ENCODE data around the gene TCF25.
A peak's percentile ranks its signal among the peaks of the same experiment; 100 is the strongest.

TCF25 gene

GRCh38 chr16:89924297-89924924 is 51.0 kb downstream of the TCF25 start (continued):
- TF ChIP-seq, protein P1, sequence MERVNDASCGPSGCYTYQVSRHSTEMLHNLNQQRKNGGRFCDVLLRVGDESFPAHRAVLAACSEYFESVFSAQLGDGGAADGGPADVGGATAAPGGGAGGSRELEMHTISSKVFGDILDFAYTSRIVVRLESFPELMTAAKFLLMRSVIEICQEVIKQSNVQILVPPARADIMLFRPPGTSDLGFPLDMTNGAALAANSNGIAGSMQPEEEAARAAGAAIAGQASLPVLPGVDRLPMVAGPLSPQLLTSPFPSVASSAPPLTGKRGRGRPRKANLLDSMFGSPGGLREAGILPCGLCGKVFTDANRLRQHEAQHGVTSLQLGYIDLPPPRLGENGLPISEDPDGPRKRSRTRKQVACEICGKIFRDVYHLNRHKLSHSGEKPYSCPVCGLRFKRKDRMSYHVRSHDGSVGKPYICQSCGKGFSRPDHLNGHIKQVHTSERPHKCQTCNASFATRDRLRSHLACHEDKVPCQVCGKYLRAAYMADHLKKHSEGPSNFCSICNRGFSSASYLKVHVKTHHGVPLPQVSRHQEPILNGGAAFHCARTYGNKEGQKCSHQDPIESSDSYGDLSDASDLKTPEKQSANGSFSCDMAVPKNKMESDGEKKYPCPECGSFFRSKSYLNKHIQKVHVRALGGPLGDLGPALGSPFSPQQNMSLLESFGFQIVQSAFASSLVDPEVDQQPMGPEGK (tag by site-specific recombination; IDR thresholded peaks at IDR 0.05): peak; percentile 37
- TF ChIP-seq, protein P2, sequence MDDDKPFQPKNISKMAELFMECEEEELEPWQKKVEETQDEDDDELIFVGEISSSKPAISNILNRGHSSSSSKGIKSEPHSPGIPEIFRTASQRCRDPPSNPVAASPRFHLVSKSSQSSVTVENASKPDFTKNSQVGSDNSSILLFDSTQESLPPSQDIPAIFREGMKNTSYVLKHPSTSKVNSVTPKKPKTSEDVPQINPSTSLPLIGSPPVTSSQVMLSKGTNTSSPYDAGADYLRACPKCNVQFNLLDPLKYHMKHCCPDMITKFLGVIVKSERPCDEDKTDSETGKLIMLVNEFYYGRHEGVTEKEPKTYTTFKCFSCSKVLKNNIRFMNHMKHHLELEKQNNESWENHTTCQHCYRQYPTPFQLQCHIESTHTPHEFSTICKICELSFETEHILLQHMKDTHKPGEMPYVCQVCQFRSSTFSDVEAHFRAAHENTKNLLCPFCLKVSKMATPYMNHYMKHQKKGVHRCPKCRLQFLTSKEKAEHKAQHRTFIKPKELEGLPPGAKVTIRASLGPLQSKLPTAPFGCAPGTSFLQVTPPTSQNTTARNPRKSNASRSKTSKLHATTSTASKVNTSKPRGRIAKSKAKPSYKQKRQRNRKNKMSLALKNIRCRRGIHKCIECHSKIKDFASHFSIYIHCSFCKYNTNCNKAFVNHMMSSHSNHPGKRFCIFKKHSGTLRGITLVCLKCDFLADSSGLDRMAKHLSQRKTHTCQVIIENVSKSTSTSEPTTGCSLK (tag by site-specific recombination; IDR thresholded peaks at IDR 0.05): no peak
- TF ChIP-seq ZNF223 (tag by site-specific recombination; IDR thresholded peaks at IDR 0.05) (no peak), ZSCAN23 (tag by site-specific recombination; IDR thresholded peaks at IDR 0.05) (peak; percentile 81; the same call in 1 of the 2 replicates), ZSCAN30 (tag by site-specific recombination; IDR thresholded peaks at IDR 0.05) (no peak), ZNF473 (tag by site-specific recombination; IDR thresholded peaks at IDR 0.05) (no peak)
- TF ChIP-seq, protein P3, sequence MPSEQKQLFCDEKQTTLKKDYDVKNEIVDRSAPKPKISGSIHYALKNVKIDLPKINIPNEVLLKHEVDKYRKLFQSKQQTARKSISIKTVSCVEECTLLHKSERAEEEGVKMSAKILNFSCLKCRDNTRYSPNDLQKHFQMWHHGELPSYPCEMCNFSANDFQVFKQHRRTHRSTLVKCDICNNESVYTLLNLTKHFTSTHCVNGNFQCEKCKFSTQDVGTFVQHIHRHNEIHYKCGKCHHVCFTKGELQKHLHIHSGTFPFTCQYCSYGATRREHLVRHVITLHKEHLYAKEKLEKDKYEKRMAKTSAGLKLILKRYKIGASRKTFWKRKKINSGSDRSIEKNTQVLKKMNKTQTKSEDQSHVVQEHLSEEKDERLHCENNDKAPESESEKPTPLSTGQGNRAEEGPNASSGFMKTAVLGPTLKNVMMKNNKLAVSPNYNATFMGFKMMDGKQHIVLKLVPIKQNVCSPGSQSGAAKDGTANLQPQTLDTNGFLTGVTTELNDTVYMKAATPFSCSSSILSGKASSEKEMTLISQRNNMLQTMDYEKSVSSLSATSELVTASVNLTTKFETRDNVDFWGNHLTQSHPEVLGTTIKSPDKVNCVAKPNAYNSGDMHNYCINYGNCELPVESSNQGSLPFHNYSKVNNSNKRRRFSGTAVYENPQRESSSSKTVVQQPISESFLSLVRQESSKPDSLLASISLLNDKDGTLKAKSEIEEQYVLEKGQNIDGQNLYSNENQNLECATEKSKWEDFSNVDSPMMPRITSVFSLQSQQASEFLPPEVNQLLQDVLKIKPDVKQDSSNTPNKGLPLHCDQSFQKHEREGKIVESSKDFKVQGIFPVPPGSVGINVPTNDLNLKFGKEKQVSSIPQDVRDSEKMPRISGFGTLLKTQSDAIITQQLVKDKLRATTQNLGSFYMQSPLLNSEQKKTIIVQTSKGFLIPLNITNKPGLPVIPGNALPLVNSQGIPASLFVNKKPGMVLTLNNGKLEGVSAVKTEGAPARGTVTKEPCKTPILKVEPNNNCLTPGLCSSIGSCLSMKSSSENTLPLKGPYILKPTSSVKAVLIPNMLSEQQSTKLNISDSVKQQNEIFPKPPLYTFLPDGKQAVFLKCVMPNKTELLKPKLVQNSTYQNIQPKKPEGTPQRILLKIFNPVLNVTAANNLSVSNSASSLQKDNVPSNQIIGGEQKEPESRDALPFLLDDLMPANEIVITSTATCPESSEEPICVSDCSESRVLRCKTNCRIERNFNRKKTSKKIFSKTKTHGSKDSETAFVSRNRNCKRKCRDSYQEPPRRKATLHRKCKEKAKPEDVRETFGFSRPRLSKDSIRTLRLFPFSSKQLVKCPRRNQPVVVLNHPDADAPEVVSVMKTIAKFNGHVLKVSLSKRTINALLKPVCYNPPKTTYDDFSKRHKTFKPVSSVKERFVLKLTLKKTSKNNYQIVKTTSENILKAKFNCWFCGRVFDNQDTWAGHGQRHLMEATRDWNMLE (tag by site-specific recombination; conservative IDR thresholded peaks at IDR 0.05; ENCODE audit: low read depth): no peak

DNA sequence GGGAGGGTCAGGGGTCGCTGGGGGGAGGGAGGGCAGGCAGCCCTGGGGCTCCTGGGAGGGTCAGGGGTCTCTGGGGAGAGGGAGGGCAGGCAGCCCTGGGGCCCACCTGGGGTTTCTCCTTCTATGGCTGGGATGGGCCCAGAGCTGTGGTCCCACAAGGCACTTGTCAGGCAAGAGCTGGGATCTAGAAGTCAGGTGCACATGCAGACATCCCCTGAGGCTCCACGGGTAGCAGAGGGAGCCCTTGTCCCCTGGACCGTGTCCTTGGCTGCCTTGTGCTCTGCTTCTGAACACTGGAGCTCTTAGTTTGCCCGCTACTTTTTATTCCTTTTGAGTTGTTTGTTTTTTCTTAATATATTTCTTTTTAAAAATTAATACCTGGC is 51.5 kb downstream of the TCF25 start:
- H3K4me3 ChIP-seq (ENCODE audit: low read depth, low read length): no peak overlapping the region
- peaks cover 16% of the 10 kb centered on the region for H3K4me1 ChIP-seq (ENCODE audit: control insufficient read depth, insufficient read depth, low read length)
- no peaks in the 10 kb centered on the region for H3K36me3 ChIP-seq (ENCODE audit: control insufficient read depth in 2 of 2, insufficient read depth in 1 of 2, low read length in 2 of 2)
- TF ChIP-seq ZFP69B (tag by site-specific recombination; IDR thresholded peaks at IDR 0.05) (peak; percentile 46; the same call in 1 of the 2 replicates), ZNF692 (tag by site-specific recombination; IDR thresholded peaks at IDR 0.05) (0 out of 2 replicates have a peak, but pooled peaks have one; percentile 31), ZNF23 (tag by site-specific recombination; IDR thresholded peaks at IDR 0.05; ENCODE audit: borderline replicate concordance) (no peak)
- no peak overlapping the region for H3K27ac ChIP-seq (ENCODE audit: extremely low read depth, low read depth, low read length)
- H3K9me3 ChIP-seq (ENCODE audit: control insufficient read depth, insufficient read depth, low read depth, low read length): no peaks in the 10 kb centered on the region
- ChIA-PET POLR2A (interaction anchor here (0.6 to 2.4 kb wide), 6 partner anchors 9 to 160 kb away, joined by 3 to 10 read pairs (median 4); partner anchors contain the start of gene TCF25), CTCF (interaction anchor here (0.6 to 1.0 kb wide), 2 partner anchors 26 to 1139 kb away, joined by 3 to 5 read pairs; no protein-coding TSS in a partner anchor)

DNA sequence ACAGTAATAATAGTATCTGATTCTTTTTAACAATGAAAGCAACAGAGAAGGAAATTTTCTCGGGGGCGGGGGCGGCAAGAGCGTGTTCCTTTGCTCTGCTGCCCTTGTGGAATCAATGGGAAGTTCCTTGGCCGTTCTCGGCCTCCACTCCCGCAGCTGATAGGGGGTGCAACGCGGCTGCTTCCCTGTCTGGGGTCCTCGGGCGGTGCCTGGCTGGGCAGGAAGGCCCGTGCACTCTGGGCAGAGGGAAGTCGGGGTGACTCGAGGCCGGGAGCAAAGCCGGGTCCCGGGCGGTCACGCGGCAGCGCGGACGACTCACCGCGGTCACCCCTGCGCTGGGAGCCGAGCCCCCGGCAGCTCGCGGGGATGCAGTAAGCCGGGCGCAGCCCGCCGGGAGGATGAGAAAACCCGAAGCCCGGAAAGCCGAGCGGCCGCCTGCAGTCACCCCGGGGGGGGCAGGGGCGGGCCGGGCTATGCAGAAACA is 52.2 kb downstream of the TCF25 start:
- ChIA-PET POLR2A (interaction anchor here (2.1 to 2.4 kb wide), 3 partner anchors 15 to 52 kb away, joined by 5 to 10 read pairs (median 8); partner anchors contain the start of gene TCF25), CTCF (no interaction called here)
- H3K36me3 ChIP-seq (ENCODE audit: control insufficient read depth in 2 of 2, insufficient read depth in 1 of 2, low read length in 2 of 2): no peaks in the 10 kb centered on the region
- H3K4me3 ChIP-seq (ENCODE audit: low read depth, low read length): peak overlapping the region; percentile 41
- H3K4me1 ChIP-seq (ENCODE audit: control insufficient read depth, insufficient read depth, low read length): peaks cover 16% of the 10 kb centered on the region
- H3K27ac ChIP-seq (ENCODE audit: extremely low read depth, low read depth, low read length): no peak overlapping the region
- H3K9me3 ChIP-seq (ENCODE audit: control insufficient read depth, insufficient read depth, low read depth, low read length): no peaks in the 10 kb centered on the region
- TF ChIP-seq ZNF362 (tag by site-specific recombination; IDR thresholded peaks at IDR 0.05): no peak
- 0 out of 2 replicates have a peak, but pooled peaks have one; percentile 65 for TF ChIP-seq ZNF335 (tag by site-specific recombination; conservative IDR thresholded peaks at IDR 0.05)
- 0 out of 2 replicates have a peak, but pooled peaks have one; percentile 42 for TF ChIP-seq IKZF3 (tag by site-specific recombination; IDR thresholded peaks at IDR 0.05)
- no peak for TF ChIP-seq ZNF585B (tag by site-specific recombination; IDR thresholded peaks at IDR 0.05)
- peak; percentile 91 for TF ChIP-seq ZNF341 (tag by site-specific recombination; IDR thresholded peaks at IDR 0.05; ENCODE audit: low read depth)
- no peak for TF ChIP-seq SCRT2 (tag by site-specific recombination; IDR thresholded peaks at IDR 0.05)
- TF ChIP-seq ZEB2 (tag by site-specific recombination; IDR thresholded peaks at IDR 0.05): no peak

Data from HEK293 (cell line).